ENCODE results near the gene TRIM61. TPM values are rescaled to one million over a fixed set of nuclear protein-coding genes. Genes with fewer than 3 reads are reported as not detected.

Gene TRIM61
- total RNA-seq, 1 donor from 2014 or later = 2.1 TPM

GRCh38 chr4:165010991-165011390 lies 33.5 kb upstream of the TRIM61 start:
- Mint-ChIP-seq H3K9me3 (no peaks in the 10 kb centered on the region), H3K36me3 (no peaks in the 10 kb centered on the region), H3K4me3 (no peak overlapping the region), H3K4me1 (ENCODE audit: unreplicated experiment) (no peaks in the 10 kb centered on the region), H3K27ac (no peak overlapping the region), H3K27me3 (peaks cover 4% of the 10 kb centered on the region)
- TF ChIP-seq CTCF (conservative IDR thresholded peaks at IDR 0.05) = no peak
- DNase-seq (ENCODE audit: extremely low spot score, unreplicated experiment) = no peak

GRCh38 chr4:165010487-165010886 lies 33.0 kb upstream of the TRIM61 start:
- no peak for DNase-seq (ENCODE audit: extremely low spot score, unreplicated experiment)
- Mint-ChIP-seq H3K36me3 (no peaks in the 10 kb centered on the region), H3K9me3 (no peaks in the 10 kb centered on the region), H3K27me3 (peaks cover 4% of the 10 kb centered on the region), H3K27ac (no peak overlapping the region), H3K4me3 (no peak overlapping the region), H3K4me1 (ENCODE audit: unreplicated experiment) (no peaks in the 10 kb centered on the region)
- TF ChIP-seq CTCF (conservative IDR thresholded peaks at IDR 0.05) = no peak

GRCh38 chr4:165009493-165010227 lies 32.2 kb upstream of the TRIM61 start:
- no peak overlapping the region for H3K4me3 Mint-ChIP-seq
- H3K27ac Mint-ChIP-seq = no peak overlapping the region
- H3K27me3 Mint-ChIP-seq = peaks cover 4% of the 10 kb centered on the region
- no peaks in the 10 kb centered on the region for H3K4me1 Mint-ChIP-seq (ENCODE audit: unreplicated experiment)
- TF ChIP-seq CTCF (conservative IDR thresholded peaks at IDR 0.05) = no peak
- no peaks in the 10 kb centered on the region for H3K36me3 Mint-ChIP-seq
- DNase-seq (ENCODE audit: extremely low spot score, unreplicated experiment) = no peak
- no peaks in the 10 kb centered on the region for H3K9me3 Mint-ChIP-seq

GRCh38 chr4:165006886-165007285 lies 29.4 kb upstream of the TRIM61 start:
- Mint-ChIP-seq H3K4me3 (no peak overlapping the region), H3K36me3 (no peaks in the 10 kb centered on the region), H3K9me3 (no peaks in the 10 kb centered on the region), H3K4me1 (ENCODE audit: unreplicated experiment) (no peaks in the 10 kb centered on the region), H3K27ac (no peak overlapping the region), H3K27me3 (peaks cover 4% of the 10 kb centered on the region)
- DNase-seq (ENCODE audit: extremely low spot score, unreplicated experiment) = no peak
- TF ChIP-seq CTCF (conservative IDR thresholded peaks at IDR 0.05) = no peak

- Mint-ChIP-seq H3K27ac (no peak overlapping the region), H3K36me3 (no peaks in the 10 kb centered on the region), H3K4me3 (no peak overlapping the region), H3K27me3 (peaks cover 4% of the 10 kb centered on the region), H3K4me1 (ENCODE audit: unreplicated experiment) (no peaks in the 10 kb centered on the region), H3K9me3 (no peaks in the 10 kb centered on the region)
- TF ChIP-seq CTCF (conservative IDR thresholded peaks at IDR 0.05) = no peak
- DNase-seq (ENCODE audit: extremely low spot score, unreplicated experiment) = no peak
Observed at GRCh38 chr4:165006456-165006855, 29.0 kb upstream of the TRIM61 start.

All from type B pancreatic cell (in vitro differentiated cells).